ENCODE measurements around the gene APOL6.
"Not testable (repeated sequence)": the region's sequence is repeated elsewhere in the genome, so short reads cannot be mapped to it uniquely, and the experiment has no call there.

APOL6 gene

GRCh38 chr22:35664955-35665587 lies 16.8 kb downstream of the APOL6 start:
- no peaks in the 10 kb centered on the region for H3K36me3 ChIP-seq (ENCODE audit: insufficient read depth, low read length)
- H3K4me3 ChIP-seq (ENCODE audit: low read depth, low read length, poor library complexity, severe bottlenecking), result no peak overlapping the region
- H3K9ac ChIP-seq (ENCODE audit: low read length), result no peak overlapping the region

GRCh38 chr22:35666699-35667098 lies 18.5 kb downstream of the APOL6 start:
- not testable (repeated sequence) for H3K4me2 ChIP-seq (ENCODE audit: low read length); H4K20me1 ChIP-seq (ENCODE audit: insufficient read depth, low read length); H3K4me3 ChIP-seq (ENCODE audit: low read depth, low read length, poor library complexity, severe bottlenecking); H3F3A ChIP-seq (ENCODE audit: insufficient read depth, low read length); H2AFZ ChIP-seq (ENCODE audit: low read length); H3K27me3 ChIP-seq (ENCODE audit: insufficient read depth, low read length); H3K36me3 ChIP-seq (ENCODE audit: insufficient read depth, low read length); H3K79me2 ChIP-seq (ENCODE audit: insufficient read depth, low read length); H3K9me2 ChIP-seq (ENCODE audit: low read depth, low read length); H3K27ac ChIP-seq (ENCODE audit: low read depth, low read length, poor library complexity, severe bottlenecking); H3K9ac ChIP-seq (ENCODE audit: low read length)
- Histone ChIP-seq H3K9me3 (ENCODE audit: low read length) (peaks cover 12% of the 10 kb centered on the region), H3K4me1 (ENCODE audit: insufficient read depth, low read length, severe bottlenecking) (peaks cover 16% of the 10 kb centered on the region)

More at GRCh38 chr22:35664955-35665587, 16.8 kb downstream of the APOL6 start:
- no peaks in the 10 kb centered on the region for H3K79me2 ChIP-seq (ENCODE audit: insufficient read depth, low read length)
- no peak overlapping the region for H2AFZ ChIP-seq (ENCODE audit: low read length)
- H3K9me2 ChIP-seq (ENCODE audit: low read depth, low read length), result no peaks in the 10 kb centered on the region
- peaks cover 32% of the 10 kb centered on the region for H3K4me1 ChIP-seq (ENCODE audit: insufficient read depth, low read length, severe bottlenecking)
- peaks cover 12% of the 10 kb centered on the region for H3K9me3 ChIP-seq (ENCODE audit: low read length)
- no peak overlapping the region for H3K4me2 ChIP-seq (ENCODE audit: low read length)
- H4K20me1 ChIP-seq (ENCODE audit: insufficient read depth, low read length), result no peaks in the 10 kb centered on the region
- H3K27me3 ChIP-seq (ENCODE audit: insufficient read depth, low read length), result no peaks in the 10 kb centered on the region
- H3K27ac ChIP-seq (ENCODE audit: low read depth, low read length, poor library complexity, severe bottlenecking), result no peak overlapping the region
- TF ChIP-seq CTCF (IDR thresholded peaks at IDR 0.05; ENCODE audit: low read length), result no peak
- TF ChIP-seq EZH2 (IDR thresholded peaks at IDR 0.05; ENCODE audit: borderline replicate concordance, low read length), result no peak
- H3F3A ChIP-seq (ENCODE audit: insufficient read depth, low read length), result no peaks in the 10 kb centered on the region

- Histone ChIP-seq H3K27me3 (ENCODE audit: insufficient read depth, low read length) (no peaks in the 10 kb centered on the region), H2AFZ (ENCODE audit: low read length) (no peak overlapping the region), H3K9me2 (ENCODE audit: low read depth, low read length) (no peaks in the 10 kb centered on the region), H3F3A (ENCODE audit: insufficient read depth, low read length) (no peaks in the 10 kb centered on the region), H3K4me2 (ENCODE audit: low read length) (no peak overlapping the region), H3K36me3 (ENCODE audit: insufficient read depth, low read length) (no peaks in the 10 kb centered on the region; the same call in 1 of the 2 replicates), H3K4me3 (ENCODE audit: low read depth, low read length, poor library complexity, severe bottlenecking) (no peak overlapping the region), H3K9ac (ENCODE audit: low read length) (no peak overlapping the region), H3K27ac (ENCODE audit: low read depth, low read length, poor library complexity, severe bottlenecking) (no peak overlapping the region), H3K79me2 (ENCODE audit: insufficient read depth, low read length) (no peaks in the 10 kb centered on the region), H3K4me1 (ENCODE audit: insufficient read depth, low read length, severe bottlenecking) (no peaks in the 10 kb centered on the region), H3K9me3 (ENCODE audit: low read length) (peaks cover 22% of the 10 kb centered on the region), H4K20me1 (ENCODE audit: insufficient read depth, low read length) (no peaks in the 10 kb centered on the region)
- no peak for TF ChIP-seq CTCF (IDR thresholded peaks at IDR 0.05; ENCODE audit: low read length)
- no peak for TF ChIP-seq EZH2 (IDR thresholded peaks at IDR 0.05; ENCODE audit: borderline replicate concordance, low read length)
Observed at GRCh38 chr22:35674335-35674734, 26.1 kb downstream of the APOL6 start.

GRCh38 chr22:35676065-35676464 lies 27.8 kb downstream of the APOL6 start:
- not testable (repeated sequence) for H3K4me1 ChIP-seq (ENCODE audit: insufficient read depth, low read length, severe bottlenecking); H3K27me3 ChIP-seq (ENCODE audit: insufficient read depth, low read length); H3K79me2 ChIP-seq (ENCODE audit: insufficient read depth, low read length); H3K36me3 ChIP-seq (ENCODE audit: insufficient read depth, low read length); H2AFZ ChIP-seq (ENCODE audit: low read length); H4K20me1 ChIP-seq (ENCODE audit: insufficient read depth, low read length); H3K9ac ChIP-seq (ENCODE audit: low read length); H3K27ac ChIP-seq (ENCODE audit: low read depth, low read length, poor library complexity, severe bottlenecking); H3K9me2 ChIP-seq (ENCODE audit: low read depth, low read length); H3F3A ChIP-seq (ENCODE audit: insufficient read depth, low read length); H3K4me3 ChIP-seq (ENCODE audit: low read depth, low read length, poor library complexity, severe bottlenecking); H3K4me2 ChIP-seq (ENCODE audit: low read length)
- H3K9me3 ChIP-seq (ENCODE audit: low read length), result peaks cover 22% of the 10 kb centered on the region

Data from OCI-LY1 (cell line).